Body of pancreas (tissue), 4 donors: ENCODE measurements around the gene ALG13. TPM values are rescaled to one million over a fixed set of nuclear protein-coding genes. Genes with fewer than 3 reads are reported as not detected.
"Not testable (repeated sequence)": the region's sequence is repeated elsewhere in the genome, so short reads cannot be mapped to it uniquely, and the experiment has no call there.

Experiments used
- ATAC-seq: fragments of 150-250 bp; one replicate; pipeline ENCODE4 v1.9.1; 2016
- DNase-seq, 4 donors: peaks; one replicate each; pipeline ENCODE4 v3.0.0-alpha.2; 2019
- H3K27ac ChIP-seq, 4 donors: fragments of 200-600 bp; sonication (generic); 1 replicate in 3 of 4; 2 replicates in 1 of 4; pipeline versions ENCODE4 v1.5.1 to v1.6.1; 2016 to 2019; ENCODE audit warnings: mild to moderate bottlenecking in 1 of 4, mixed read lengths in 1 of 4, moderate library complexity in 1 of 4
- H3K27me3 ChIP-seq, 2 donors: fragments of 200-600 bp; sonication (generic); one replicate each; pipeline ENCODE4 v1.6.0; 2016; ENCODE audit warnings: mild to moderate bottlenecking in 1 of 2
- H3K36me3 ChIP-seq, 2 donors: fragments of 200-600 bp; sonication (generic); replicated peaks in 1 of 2; 2 replicates each; pipeline ENCODE4 v1.5.1; 2016; ENCODE audit warnings: low read depth in 2 of 2; ENCODE audit not compliant: insufficient read depth in 1 of 2
- H3K4me1 ChIP-seq: fragments of 200-600 bp; sonication (generic); one replicate; pipeline ENCODE4 v1.6.0; 2016
- H3K4me3 ChIP-seq, 2 donors: fragments of 200-600 bp; sonication (generic); 1 replicate in 1 of 2; 2 replicates in 1 of 2; pipeline ENCODE4 v1.5.1; 2016 to 2019
- H3K9me3 ChIP-seq, 3 donors: fragments of 200-600 bp; sonication (generic); 1 replicate in 2 of 3; 2 replicates in 1 of 3; pipeline ENCODE4 v1.5.1; 2016
- POLR2A ChIP-seq, 3 donors: fragments of 450-650 bp; IDR thresholded peaks; one replicate each; pipeline ENCODE4 v1.6.1; 2016; ENCODE audit warnings: antibody characterized with exemption in 3 of 3, mild to moderate bottlenecking in 2 of 3
- WGBS, 2 donors: methylation state at CpG; one replicate each; pipeline ENCODE4 v1.1.5; 2017; 5-methylcytosine and 5-hydroxymethylcytosine counted together
- intact Hi-C: fragments of 100-400 bp; cut with DNase I; formaldehyde crosslinking; loops from one replicate; pipeline ENCODE4 v1.15.1; 2023
- total RNA-seq, 2 donors: library from RNA; depleted of rRNA; stranded (reverse); fragments of >200 nt; gene quantifications; one replicate each; pipeline ENCODE4 v1.1.0, GENCODE V29; 2016
- TF ChIP-seq, protein P1 (sequence below), 7 experiments: fragments of 450-650 bp in 4 of 7; fragments of 200-600 bp in 3 of 7; sonication (generic) in 3 of 7; IDR thresholded peaks; one replicate each; pipeline ENCODE4 v1.5.1; 2016 to 2019; ENCODE audit warnings: antibody characterized with exemption in 7 of 7

The ALG13 gene
- total RNA-seq: 100 to 1,000 TPM in 1 of 2 donors, 10 to 100 TPM in 1; 49.8 to 108 TPM

- peaks cover 6% of the 10 kb centered on the region for H3K4me1 ChIP-seq
- peak within 1 kb of the TSS; percentile 13 to 54 for H3K4me3 ChIP-seq
- DNase-seq: peak; percentile 85 to 88 (median 88)
- peak; percentile 75 to 96 (median 94) for TF ChIP-seq POLR2A (IDR thresholded peaks at IDR 0.05)
- TF ChIP-seq, protein P1, sequence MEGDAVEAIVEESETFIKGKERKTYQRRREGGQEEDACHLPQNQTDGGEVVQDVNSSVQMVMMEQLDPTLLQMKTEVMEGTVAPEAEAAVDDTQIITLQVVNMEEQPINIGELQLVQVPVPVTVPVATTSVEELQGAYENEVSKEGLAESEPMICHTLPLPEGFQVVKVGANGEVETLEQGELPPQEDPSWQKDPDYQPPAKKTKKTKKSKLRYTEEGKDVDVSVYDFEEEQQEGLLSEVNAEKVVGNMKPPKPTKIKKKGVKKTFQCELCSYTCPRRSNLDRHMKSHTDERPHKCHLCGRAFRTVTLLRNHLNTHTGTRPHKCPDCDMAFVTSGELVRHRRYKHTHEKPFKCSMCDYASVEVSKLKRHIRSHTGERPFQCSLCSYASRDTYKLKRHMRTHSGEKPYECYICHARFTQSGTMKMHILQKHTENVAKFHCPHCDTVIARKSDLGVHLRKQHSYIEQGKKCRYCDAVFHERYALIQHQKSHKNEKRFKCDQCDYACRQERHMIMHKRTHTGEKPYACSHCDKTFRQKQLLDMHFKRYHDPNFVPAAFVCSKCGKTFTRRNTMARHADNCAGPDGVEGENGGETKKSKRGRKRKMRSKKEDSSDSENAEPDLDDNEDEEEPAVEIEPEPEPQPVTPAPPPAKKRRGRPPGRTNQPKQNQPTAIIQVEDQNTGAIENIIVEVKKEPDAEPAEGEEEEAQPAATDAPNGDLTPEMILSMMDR (IDR thresholded peaks at IDR 0.05): peak; percentile 22 to 77 (median 68)
- intact Hi-C loops: no loop called here
- WGBS, 2 donors: 0 to 1% methylated on average over 15 to 34 of the region's 69 CpGs
- H3K27me3 ChIP-seq: no peaks in the 10 kb centered on the region
- peak within 1 kb of the TSS; percentile 94 to 98 (median 96) for H3K27ac ChIP-seq
- H3K36me3 ChIP-seq: peaks cover 0 to 3% of the 10 kb centered on the region in 2 donors
- no peaks in the 10 kb centered on the region for H3K9me3 ChIP-seq
- ATAC-seq: peak; percentile 96
Observed at GRCh38 chrX:111680988-111681779, at the start of gene ALG13. TSS of gene ALG13 (plus strand) at chrX:111681170. CDS start at chrX:111681219, 49 bp downstream.

DNA sequence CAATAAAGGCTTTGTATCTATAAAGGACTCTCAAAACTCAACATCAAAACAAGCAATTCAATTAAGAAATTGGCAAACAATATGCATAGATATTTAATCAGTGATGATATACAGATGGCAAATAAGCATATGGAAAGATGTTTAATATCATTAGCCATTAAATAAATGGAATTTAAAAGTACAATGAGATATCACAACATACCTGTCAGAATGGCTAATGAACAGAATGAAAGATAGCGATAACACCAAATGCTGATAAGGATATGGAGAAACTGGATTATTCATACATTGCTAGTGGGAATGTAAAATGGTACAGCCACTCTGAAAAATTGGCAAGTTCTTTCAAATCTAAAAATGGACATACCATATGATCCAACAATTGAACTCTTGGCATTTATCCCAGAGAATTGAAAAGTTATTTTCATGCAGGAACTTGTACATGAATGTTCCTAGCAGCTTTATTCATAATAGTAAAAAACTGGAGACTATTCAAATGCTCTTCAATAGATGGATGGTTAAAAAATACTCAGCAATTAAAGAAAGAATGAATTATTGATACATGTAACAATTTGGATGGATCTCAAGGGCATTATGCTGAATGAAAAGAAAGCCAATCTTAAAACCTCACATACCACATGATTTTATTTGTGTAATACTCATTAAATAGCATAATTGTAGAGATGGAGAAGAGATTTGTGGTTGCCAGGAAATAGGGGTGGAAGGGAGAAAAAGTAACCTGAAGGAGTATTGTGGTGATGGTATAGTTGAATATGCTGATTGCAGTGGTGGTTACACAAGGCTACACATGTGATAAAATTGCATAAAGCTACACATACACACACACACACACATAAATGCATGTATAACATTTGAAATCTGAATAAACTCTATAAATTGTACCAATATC is 45.9 kb upstream of the ALG13 start:
- H3K27ac ChIP-seq: no peak overlapping the region
- no peaks in the 10 kb centered on the region for H3K36me3 ChIP-seq
- intact Hi-C loops: no loop called here
- DNase-seq (no peak), ATAC-seq (no peak)
- TF ChIP-seq, protein P1 (IDR thresholded peaks at IDR 0.05): no peak
- TF ChIP-seq POLR2A (IDR thresholded peaks at IDR 0.05): no peak
- H3K4me3 ChIP-seq: no peak overlapping the region
- no peaks in the 10 kb centered on the region for H3K4me1 ChIP-seq
- H3K9me3 ChIP-seq: no peaks in the 10 kb centered on the region
- WGBS, 2 donors: 75 to 76% methylated on average over 1 of the region's 1 CpG
- no peaks in the 10 kb centered on the region for H3K27me3 ChIP-seq

DNA sequence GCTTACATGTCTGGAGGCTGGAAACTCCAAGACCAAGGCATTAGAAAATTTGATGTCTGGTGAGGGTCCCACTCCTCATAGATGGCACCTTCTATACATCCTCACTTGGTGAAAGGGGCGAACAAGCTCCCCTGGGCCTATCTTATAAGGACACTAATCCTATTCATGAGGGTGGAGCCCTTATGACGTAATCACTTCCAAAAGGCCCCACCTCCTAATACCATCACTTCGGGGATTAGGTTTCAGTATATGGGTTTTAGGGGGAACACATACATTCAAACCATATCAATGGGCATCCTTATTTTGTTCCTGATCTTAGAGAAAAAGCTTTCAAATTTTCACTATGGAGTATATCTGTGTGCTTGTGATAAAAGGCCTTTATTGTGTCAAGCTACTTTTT is 39.0 kb upstream of the ALG13 start:
- Histone ChIP-seq H3K4me1 (no peaks in the 10 kb centered on the region), H3K27me3 (no peaks in the 10 kb centered on the region), H3K9me3 (no peaks in the 10 kb centered on the region), H3K36me3 (no peaks in the 10 kb centered on the region), H3K4me3 (no peak overlapping the region), H3K27ac (no peak overlapping the region)
- DNase-seq: no peak
- TF ChIP-seq, protein P1 (IDR thresholded peaks at IDR 0.05): no peak
- no peak for TF ChIP-seq POLR2A (IDR thresholded peaks at IDR 0.05)
- no peak for ATAC-seq
- 83 to 86% methylated on average over 1 to 3 of the region's 3 CpGs for WGBS, 2 donors
- intact Hi-C loops: no loop called here

GRCh38 chrX:111645165-111645564 is 35.8 kb upstream of the ALG13 start:
- 87 to 88% methylated on average over 3 of the region's 3 CpGs for WGBS, 2 donors
- H3K36me3 ChIP-seq, intact Hi-C loops, H3K4me3 ChIP-seq, H3K9me3 ChIP-seq, H3K4me1 ChIP-seq, H3K27me3 ChIP-seq, ATAC-seq, H3K27ac ChIP-seq, DNase-seq: not testable (repeated sequence)

DNA sequence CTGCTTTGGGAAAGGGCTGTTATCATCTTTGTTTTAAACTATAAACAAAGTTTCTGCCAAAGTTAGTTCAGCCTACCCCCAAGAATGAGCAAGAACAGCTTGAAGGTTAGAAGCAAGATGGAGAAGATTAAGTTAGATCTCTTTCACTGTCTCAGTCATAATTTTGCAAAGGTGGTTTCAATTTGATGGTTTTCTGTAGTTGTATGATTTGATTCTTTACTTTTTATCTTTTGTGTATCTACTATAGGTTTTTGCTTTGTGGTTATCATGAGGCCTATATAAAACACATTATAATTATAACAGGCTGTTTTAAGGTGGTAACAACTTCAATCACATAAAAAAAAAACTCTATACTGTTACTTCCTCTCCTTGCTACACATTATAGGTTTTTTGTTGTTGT is 35.4 kb upstream of the ALG13 start:
- no peaks in the 10 kb centered on the region for H3K36me3 ChIP-seq
- no peak for TF ChIP-seq POLR2A (IDR thresholded peaks at IDR 0.05)
- TF ChIP-seq, protein P1 (IDR thresholded peaks at IDR 0.05): no peak
- H3K9me3 ChIP-seq: no peaks in the 10 kb centered on the region
- no peaks in the 10 kb centered on the region for H3K27me3 ChIP-seq
- no peak for ATAC-seq
- H3K4me1 ChIP-seq: no peaks in the 10 kb centered on the region
- DNase-seq: no peak
- no peak overlapping the region for H3K27ac ChIP-seq
- H3K4me3 ChIP-seq: no peak overlapping the region
- intact Hi-C loops: no loop called here
